Ishikawa (cell line): ENCODE measurements around the gene TTC16.

ENCODE experiments used
- CEBPB ChIP-seq: IDR thresholded peaks from 2 replicates; pipeline ENCODE4 v1.6.1; 2012
- CREB1 ChIP-seq: IDR thresholded peaks from 2 replicates; pipeline ENCODE4 v1.6.1; 2012; ENCODE audit warnings: low read depth
- EGR1 ChIP-seq: IDR thresholded peaks from 2 replicates; pipeline ENCODE4 v1.6.1; 2012
- EP300 ChIP-seq: IDR thresholded peaks from 2 replicates; pipeline ENCODE4 v1.6.1; 2012; ENCODE audit warnings: borderline replicate concordance
- FOXM1 ChIP-seq: IDR thresholded peaks from 2 replicates; pipeline ENCODE4 v1.6.1; 2012; ENCODE audit warnings: low read depth, borderline replicate concordance
- NFIC ChIP-seq: IDR thresholded peaks from 2 replicates; pipeline ENCODE4 v1.6.1; 2012
- RAD21 ChIP-seq: IDR thresholded peaks from 2 replicates; pipeline ENCODE4 v1.6.1; 2012; ENCODE audit warnings: low read depth
- TAF1 ChIP-seq: IDR thresholded peaks from 2 replicates; pipeline ENCODE4 v1.6.1; 2012; ENCODE audit warnings: low read depth, mild to moderate bottlenecking
- TCF12 ChIP-seq: IDR thresholded peaks from 2 replicates; pipeline ENCODE4 v1.6.1; 2012; ENCODE audit warnings: low read depth
- TEAD4 ChIP-seq: IDR thresholded peaks from 2 replicates; pipeline ENCODE4 v1.6.1; 2012
- YY1 ChIP-seq: IDR thresholded peaks from 2 replicates; pipeline ENCODE4 v1.6.1; 2012; ENCODE audit warnings: low read depth
- ZBTB7A ChIP-seq: IDR thresholded peaks from 2 replicates; pipeline ENCODE4 v1.6.1; 2012; ENCODE audit warnings: low read depth
- TF ChIP-seq, protein P1 (sequence below): IDR thresholded peaks from 2 replicates; pipeline ENCODE4 v1.6.1; 2012
- TF ChIP-seq, protein P2 (sequence below): IDR thresholded peaks from 2 replicates; pipeline ENCODE4 v1.6.1; 2012; ENCODE audit warnings: low read depth, mild to moderate bottlenecking
- TF ChIP-seq, protein P3 (sequence below): IDR thresholded peaks from 2 replicates; pipeline ENCODE4 v1.6.1; 2012

The TTC16 gene

DNA sequence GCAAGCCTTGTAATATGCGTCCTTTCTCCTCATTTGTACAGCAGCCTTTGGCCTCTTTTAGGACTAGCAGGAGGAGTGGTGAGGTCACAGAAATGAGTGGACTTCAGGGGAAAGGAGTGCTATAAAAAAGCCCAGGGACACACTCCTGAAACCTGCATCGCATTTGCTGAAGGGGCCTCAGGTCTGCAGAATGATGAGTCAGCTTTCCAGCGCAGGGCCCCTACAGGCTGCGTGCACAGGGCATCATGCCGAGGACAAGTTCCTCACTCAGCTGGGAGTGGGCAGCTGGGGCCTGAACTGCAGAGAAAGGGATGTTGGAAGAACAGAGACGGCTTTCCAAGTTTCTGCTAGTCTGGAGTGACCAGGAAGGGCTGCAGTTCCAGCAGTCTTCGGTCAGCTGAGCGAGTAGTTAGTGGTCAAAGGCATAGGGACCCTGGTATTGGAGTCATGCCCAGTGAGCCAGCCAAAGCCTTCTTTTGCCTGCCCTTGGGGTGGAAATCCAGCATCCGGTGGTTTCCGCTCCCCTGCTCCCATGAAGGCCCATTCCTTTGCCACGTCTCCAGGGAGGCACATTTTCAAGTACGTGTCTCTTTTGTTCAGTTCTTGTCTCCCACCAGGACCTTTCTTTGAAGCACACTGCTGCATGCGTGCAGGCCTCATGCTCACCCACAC, 26.4 kb upstream of the TTC16 start:
- TF ChIP-seq TEAD4 = no peak
- no peak for TF ChIP-seq CEBPB
- no peak for TF ChIP-seq FOXM1
- no peak for TF ChIP-seq CREB1
- no peak for TF ChIP-seq EGR1
- TF ChIP-seq ZBTB7A = no peak
- TF ChIP-seq RAD21 = no peak
- TF ChIP-seq EP300 = no peak
- TF ChIP-seq, protein P1, sequence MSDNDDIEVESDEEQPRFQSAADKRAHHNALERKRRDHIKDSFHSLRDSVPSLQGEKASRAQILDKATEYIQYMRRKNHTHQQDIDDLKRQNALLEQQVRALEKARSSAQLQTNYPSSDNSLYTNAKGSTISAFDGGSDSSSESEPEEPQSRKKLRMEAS = no peak
- no peak for TF ChIP-seq NFIC
- TF ChIP-seq, protein P2, sequence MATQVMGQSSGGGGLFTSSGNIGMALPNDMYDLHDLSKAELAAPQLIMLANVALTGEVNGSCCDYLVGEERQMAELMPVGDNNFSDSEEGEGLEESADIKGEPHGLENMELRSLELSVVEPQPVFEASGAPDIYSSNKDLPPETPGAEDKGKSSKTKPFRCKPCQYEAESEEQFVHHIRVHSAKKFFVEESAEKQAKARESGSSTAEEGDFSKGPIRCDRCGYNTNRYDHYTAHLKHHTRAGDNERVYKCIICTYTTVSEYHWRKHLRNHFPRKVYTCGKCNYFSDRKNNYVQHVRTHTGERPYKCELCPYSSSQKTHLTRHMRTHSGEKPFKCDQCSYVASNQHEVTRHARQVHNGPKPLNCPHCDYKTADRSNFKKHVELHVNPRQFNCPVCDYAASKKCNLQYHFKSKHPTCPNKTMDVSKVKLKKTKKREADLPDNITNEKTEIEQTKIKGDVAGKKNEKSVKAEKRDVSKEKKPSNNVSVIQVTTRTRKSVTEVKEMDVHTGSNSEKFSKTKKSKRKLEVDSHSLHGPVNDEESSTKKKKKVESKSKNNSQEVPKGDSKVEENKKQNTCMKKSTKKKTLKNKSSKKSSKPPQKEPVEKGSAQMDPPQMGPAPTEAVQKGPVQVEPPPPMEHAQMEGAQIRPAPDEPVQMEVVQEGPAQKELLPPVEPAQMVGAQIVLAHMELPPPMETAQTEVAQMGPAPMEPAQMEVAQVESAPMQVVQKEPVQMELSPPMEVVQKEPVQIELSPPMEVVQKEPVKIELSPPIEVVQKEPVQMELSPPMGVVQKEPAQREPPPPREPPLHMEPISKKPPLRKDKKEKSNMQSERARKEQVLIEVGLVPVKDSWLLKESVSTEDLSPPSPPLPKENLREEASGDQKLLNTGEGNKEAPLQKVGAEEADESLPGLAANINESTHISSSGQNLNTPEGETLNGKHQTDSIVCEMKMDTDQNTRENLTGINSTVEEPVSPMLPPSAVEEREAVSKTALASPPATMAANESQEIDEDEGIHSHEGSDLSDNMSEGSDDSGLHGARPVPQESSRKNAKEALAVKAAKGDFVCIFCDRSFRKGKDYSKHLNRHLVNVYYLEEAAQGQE = no peak

DNA sequence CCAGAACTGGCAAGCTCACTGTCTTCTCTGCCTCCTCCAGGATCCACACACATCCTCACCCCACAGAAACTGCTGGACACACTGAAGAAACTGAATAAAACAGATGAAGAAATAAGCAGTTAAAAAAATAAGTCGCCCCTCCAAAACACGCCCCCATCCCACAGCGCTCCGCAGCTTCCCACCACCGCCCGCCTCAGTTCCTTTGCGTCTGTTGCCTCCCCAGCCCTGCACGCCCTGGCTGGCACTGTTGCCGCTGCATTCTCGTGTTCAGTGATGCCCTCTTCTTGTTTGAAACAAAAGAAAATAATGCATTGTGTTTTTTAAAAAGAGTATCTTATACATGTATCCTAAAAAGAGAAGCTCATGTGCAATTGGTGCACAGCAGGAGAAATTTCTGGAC, 25.1 kb upstream of the TTC16 start:
- TF ChIP-seq NFIC (no peak), TAF1 (no peak), CREB1 (no peak), CEBPB (no peak), YY1 (no peak), EP300 (no peak), TEAD4 (no peak), ZBTB7A (no peak), EGR1 (no peak), RAD21 (no peak), TCF12 (no peak), FOXM1 (no peak)
- TF ChIP-seq, protein P3, sequence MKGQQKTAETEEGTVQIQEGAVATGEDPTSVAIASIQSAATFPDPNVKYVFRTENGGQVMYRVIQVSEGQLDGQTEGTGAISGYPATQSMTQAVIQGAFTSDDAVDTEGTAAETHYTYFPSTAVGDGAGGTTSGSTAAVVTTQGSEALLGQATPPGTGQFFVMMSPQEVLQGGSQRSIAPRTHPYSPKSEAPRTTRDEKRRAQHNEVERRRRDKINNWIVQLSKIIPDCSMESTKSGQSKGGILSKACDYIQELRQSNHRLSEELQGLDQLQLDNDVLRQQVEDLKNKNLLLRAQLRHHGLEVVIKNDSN = no peak
- TF ChIP-seq, protein P1 = no peak
- TF ChIP-seq, protein P2 = no peak

- TF ChIP-seq TEAD4 (no peak), CREB1 (no peak), ZBTB7A (no peak), TAF1 (no peak), EGR1 (no peak), NFIC (no peak), EP300 (no peak), CEBPB (no peak), FOXM1 (no peak), TCF12 (no peak)
- TF ChIP-seq, protein P2 = no peak
- TF ChIP-seq, protein P3 = no peak
These were observed 23.8 kb upstream of the TTC16 start for GRCh38 chr9:127692071-127692470.

GRCh38 chr9:127693143-127693542, 22.7 kb upstream of the TTC16 start:
- TF ChIP-seq CEBPB (no peak), EP300 (no peak), EGR1 (no peak), CREB1 (no peak), TEAD4 (no peak), ZBTB7A (no peak), FOXM1 (no peak), TAF1 (no peak), RAD21 (no peak), TCF12 (no peak)
- TF ChIP-seq, protein P2 = no peak
- TF ChIP-seq, protein P3 = no peak
